GM19455 (cell line): ENCODE results near the gene CADM1.
A peak's percentile ranks its signal among the peaks of the same experiment; 100 is the strongest.

Experiments used
- ATAC-seq: cut with Tn5 transposase; IDR thresholded peaks from one replicate; pipeline ENCODE4 v1.9.1; 2021; ENCODE audit not compliant: unreplicated experiment

Gene CADM1

DNA sequence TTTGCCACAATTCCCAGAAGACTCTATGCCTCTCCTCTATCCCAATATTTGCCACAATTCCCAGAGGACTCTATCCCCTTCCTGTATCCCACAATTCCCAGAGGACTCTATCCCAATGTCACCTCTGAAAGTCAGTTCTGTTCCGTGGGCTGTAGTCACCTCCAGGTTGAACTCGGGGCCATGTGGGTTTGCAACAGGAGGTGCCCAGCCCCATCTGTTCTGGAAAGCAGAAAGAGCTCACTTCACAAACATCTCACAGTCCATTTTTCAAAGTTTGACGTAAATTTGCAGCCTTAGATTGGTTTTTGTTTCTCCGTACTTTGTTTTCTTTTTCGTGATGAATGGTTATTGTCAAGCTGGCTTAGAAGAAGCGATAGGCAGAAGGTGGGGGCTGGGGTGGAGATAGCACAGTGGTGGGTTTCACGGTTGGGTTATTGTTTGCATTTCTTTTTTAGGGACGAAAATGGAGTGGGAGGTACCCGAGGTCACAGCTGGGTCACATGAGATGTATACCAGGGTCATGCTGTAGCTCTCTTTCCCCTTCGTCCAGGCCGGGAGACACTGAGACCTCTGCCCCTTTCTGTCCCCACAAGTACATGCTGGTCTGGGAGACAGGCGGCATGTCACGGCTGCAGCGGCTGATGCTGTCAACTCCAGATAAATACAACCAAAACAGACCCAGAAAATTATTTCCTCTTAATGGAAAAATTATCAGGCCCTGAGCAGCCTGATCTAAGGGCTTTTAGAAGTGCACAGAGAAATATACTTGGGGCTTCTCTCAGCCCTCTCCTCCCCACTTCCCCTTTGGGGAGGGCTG is 374.5 kb downstream of the CADM1 start:
- no peak for ATAC-seq

DNA sequence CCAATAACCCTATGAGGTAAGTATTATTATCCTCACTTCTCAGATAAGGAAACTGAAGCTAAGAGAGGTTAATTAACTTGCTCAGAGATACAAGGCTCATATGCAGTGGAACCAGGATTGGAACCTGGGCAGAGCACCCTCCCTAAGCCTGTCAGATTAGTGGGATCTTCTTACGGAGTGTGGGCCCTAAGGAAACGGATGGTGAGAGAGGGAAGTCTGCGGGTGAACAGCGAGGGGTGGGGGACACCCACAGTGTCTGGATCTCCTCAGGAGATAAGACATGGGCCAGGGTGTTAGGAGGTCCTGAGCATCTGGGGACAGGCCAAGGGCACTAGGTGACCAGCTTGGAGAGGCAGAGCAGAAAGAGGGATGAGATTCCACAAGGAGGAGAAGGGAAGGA is 376.0 kb downstream of the CADM1 start:
- no peak for ATAC-seq

DNA sequence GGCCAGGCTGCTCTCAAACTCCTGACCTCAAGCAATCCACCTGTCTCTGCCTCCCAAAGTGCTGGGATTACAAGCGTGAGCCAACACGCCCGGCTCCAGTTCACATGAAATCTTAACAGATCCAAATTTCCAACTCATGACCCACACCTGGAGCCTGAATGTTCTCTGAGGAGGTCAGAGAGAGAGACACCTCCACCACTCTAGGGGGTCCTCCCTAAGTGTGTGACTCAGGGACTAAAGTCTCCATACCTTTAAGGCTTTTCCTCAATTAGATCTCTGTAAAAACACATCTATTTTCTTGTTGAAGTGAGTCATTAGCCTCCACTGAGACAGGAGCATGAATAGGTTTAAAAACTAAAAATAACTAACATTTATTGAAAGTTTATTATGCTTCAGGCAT is 376.4 kb downstream of the CADM1 start:
- no peak for ATAC-seq

DNA sequence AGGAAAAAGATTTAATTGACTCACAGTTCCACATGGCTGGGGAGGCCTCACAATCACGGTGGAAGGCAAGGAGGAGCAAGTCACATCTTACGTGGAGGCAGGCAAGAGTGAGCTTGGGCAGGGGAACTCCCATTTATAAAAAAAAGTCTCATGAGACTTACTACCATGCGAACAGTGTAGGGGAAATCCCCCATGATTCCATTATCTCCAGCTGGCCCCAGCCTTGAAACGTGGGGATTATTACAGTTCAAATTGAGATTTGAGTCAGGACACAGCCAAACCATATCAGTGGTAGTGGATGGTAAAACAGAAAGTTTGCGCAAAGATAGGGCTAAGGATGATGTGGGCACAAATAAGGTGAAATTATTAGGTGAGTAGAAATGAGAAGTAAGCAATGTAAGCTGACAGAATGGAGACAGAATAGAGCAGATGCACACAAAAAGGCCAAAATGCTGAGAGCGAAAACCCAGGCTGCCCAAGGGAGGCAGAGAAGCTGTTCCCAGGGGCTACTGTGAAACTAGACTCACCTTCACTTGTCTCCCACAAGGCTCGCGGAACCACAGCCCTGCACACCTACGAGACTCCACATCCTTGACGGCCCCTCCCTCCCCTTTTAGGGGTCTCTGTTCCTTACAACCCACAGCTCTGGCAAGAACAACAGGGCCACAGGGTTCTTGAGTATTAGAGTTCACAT is 377.6 kb downstream of the CADM1 start:
- ATAC-seq: peak; percentile 80

DNA sequence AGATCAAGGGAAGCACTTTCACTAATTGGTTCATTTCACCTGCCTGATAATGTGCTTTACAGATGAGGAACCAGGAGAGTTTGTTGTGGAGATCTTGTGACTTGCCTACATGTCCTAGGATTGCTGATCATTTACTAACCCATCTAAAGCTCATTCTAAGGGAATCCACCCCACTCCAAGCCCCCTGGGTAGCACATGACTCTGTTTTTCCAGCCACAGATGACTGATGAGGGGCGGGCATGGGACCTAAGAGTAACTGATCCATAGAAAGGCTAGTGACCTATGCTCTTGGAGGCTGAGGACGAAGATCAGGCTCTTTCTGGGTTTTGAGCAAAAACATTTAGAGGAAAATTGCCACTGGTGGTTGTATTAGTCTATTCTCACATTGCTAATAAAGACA is 378.1 kb downstream of the CADM1 start:
- ATAC-seq: peak; percentile 21

DNA sequence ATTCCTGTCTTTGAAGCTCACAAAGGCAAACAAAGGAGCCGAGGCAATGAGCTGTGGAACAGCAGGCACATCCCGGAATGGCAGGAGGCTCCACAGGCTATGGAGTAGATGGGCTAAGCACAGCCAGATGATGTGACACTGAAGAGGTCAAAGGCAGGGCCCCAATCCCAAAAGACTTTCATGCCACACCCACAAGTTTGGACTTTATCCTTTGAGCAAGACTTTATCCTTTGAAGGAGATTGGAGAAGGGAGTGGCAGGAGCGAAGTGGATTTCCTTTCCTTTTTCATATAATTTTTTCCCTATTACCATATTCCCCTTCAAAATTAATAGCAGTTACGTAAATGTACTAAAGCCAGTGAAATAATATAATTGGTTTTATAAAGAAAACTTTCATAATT is 379.4 kb downstream of the CADM1 start:
- ATAC-seq: no peak

DNA sequence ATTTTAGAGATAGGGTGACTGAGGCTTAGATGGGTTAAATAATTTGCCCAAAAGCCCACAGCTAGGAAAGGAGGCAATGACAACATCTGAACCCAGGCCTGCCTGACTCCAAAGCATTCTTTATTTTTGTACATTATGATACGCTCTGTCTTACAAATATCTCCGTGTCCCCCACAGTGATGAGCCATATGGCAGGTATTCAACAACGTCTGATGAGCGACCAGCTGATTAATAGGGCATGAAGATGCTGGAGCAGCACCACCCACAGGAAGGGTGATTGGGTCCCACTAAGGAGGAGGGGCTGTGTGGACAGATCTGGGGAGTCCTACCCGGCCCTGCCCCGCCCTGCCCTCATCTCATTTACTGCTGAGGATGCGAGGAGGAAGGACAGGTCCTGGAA is 380.6 kb downstream of the CADM1 start:
- ATAC-seq: no peak

DNA sequence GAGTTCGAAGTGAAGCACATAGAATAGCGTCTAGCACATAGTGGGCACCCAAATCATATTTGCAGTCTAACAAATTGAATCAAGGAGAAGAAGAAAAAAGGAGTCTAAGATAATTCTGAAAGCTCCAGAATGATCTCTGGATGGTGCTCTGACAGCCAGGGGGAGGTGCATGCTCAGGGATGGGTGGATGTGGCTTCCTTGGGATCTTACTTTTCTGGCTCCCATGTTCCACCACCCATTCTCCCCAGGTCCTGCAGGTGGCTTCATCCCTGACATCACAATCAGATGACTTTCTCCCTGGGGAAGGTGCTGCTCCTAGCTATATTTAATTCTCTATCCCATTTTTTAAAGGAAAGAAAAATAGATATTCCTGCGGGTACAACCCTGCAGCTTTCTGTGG is 381.9 kb downstream of the CADM1 start:
- no peak for ATAC-seq
